NCI-H2196 treated with DMSO at 0.1 percent for 48 hours (cell line): ENCODE data around the gene MARK3.
A peak's percentile ranks its signal among the peaks of the same experiment; 100 is the strongest.

Experiments used
- DNase-seq: peaks from one replicate; lab custom pipeline; 2025; ENCODE audit not compliant: unreplicated experiment; lab: John Stamatoyannopoulos, UW

The MARK3 gene

DNA sequence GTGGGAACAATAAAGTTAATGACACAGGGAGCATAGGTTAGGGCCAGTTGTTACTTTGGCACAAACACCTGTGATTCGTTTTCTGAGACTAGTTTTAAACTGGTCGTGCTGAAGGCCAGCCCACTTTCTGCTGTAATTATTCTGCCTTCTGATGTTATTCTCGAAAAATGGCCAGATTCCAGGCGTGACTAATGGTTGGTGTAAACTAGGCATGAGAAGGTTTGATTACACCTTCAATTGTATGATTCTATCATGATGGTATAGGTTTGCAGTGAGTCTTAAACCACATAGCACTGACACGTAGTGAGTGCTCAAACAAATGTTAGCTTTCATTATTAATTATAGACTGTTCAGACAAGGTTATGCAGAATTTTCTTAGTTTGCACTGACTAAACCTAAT is 98.4 kb downstream of the MARK3 start:
- DNase-seq, result peak; percentile 2

DNA sequence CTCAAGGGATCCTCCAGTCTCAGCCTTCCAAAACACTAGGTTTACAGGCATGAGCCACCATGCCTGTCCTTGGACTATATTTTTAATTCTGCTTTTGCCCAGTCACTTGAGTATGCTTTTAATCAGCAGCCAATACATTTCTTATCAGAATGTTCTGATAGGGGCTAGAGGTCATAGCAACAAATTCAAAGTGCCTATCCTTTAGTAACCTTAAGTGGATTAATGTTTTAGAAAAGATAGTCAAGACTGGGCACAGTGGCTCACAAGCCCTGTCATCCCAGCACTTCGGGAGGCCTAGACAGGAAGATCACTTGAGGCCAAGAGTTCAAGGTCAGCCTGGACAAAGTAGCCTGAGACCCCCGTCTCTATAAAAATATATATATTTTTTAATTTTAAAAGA is 100.3 kb downstream of the MARK3 start:
- no peak for DNase-seq

DNA sequence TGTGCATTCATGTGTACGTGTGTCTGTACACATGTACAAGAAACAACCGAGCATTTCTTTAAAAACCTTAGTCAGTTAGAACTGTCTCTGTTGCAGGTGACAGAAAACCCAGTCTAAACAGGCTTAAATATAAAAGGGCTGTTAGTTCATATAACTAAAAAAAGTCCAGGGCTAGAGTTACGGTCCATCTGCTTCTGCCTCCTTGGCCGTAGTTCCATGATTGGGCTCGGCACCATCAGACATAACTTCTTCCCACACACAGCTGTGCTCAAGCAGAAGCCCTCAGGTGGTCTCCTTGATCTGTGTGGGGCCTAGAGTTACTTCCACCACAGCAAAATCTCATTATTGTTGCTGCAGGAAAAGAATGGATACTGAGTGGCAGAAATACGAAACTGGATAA is 102.9 kb downstream of the MARK3 start:
- DNase-seq, result no peak

DNA sequence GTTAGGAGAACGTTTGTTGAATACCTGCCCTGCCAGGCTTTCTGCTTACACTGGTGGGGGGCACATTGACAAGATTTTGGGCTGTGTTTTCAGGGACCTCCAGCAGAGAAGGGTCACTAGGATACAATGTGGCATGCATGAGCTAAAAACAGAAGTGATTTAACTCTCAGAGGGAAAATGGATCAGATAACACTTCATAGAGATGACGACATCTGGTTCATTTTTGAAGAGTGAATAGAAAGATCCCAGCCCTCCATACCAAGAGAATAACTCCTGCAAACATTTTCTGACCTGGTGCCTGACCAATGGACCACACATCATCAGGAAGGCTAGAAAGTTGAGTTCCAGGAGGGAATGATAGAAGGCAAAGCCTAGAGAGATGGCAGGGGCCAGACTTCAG is 103.7 kb downstream of the MARK3 start:
- no peak for DNase-seq

DNA sequence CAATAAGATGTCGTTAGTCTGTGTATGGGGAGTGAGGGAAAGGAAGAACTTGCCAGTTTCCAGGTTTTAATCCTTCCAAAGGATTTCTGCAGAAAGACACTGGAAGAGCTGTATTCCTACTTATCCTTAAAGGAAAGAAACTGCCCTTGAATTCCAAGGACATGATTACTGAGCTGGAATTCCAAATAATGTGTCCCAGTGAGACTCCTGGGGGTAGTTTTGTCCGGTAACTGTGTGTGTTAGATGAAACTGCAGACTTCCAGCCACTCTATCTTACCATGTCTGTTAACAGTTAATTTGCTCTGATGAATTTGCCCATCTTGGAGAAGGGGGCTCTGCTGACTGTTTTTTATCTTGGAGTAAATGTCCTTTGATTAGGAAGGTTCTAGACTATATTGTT is 104.4 kb downstream of the MARK3 start:
- no peak for DNase-seq

DNA sequence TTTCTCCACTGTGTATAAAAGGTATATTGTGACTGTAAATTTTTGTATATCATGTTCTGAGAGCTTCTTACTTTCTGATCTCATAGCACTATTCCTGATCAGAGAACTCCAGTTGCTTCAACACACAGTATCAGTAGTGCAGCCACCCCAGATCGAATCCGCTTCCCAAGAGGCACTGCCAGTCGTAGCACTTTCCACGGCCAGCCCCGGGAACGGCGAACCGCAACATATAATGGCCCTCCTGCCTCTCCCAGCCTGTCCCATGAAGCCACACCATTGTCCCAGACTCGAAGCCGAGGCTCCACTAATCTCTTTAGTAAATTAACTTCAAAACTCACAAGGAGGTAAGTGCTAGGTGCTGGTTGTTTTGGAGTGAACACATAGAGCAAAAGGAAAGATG is 106.5 kb downstream of the MARK3 start:
- DNase-seq, result no peak

DNA sequence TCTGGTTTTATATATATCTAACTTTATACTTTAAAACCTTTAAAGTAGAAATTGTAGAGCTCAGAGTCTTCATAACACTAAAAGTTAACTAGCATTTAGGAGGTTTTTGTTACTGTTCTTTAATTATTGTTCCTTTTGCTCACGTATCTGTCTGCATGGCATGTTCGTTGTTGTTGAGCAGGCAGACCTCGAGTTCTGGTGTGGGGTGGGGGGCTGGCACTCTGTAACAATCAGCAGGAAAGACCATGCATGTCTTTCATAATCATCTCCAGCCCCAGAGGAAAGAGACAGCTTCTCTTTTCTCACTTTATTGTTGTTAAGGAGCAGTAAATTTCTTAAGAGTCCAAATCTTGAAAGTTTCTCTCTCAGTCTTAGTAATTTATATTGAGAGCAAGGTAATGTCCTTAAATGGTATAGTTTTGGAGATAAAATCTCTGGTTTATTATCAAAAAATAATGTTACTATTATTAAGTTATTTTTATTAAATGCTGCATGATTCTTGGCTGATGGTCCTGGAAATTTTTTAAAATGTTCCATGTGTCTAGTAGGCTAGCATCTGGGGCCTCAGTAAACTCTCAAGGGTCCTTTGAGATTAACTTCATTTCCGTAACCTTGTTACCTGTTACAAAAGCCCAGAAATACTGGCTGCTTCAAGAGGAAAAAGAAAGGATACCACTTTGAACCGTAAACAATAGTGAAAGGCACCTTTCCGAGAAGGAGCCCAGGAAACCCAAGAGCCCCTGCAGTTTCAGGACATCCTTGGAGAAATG is 107.1 kb downstream of the MARK3 start:
- no peak for DNase-seq

DNA sequence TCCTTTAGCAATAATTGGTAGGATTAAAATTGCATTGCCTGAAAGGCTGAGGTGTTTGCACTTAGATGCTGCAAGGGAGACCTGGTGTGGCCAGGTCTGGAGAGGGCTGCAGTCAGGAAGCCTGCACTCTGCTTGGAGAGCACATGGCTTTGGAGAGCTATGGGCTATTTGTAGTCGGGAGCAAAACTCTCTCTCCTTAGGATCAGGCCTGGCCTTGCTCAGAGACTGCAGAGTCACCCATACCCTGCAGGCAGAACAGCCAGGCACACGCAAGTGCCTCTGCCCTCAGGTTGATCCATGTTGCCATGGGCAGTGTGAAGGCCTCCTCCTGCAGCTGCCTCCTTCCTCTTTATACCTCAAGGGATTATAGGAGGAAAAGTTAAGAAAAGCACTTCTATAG is 110.6 kb downstream of the MARK3 start:
- DNase-seq, result no peak

DNA sequence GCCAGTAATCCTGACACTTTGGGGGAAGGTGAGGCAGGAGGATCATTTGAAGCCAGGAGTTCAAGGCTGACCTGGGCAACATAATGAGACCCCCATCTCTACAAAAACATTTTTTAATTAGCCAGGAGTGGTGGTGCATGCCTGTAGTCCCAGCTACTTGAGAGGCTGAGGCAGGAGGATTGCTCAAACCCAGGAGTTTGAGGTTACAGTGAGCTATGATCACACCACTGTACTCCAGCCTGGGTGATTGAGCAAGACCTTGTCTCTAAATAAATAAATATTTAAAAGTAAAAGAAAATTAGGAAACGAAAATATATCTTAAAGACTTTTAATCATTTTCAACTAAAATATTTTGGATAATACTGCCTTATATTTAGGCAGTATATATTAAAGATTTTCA is 111.6 kb downstream of the MARK3 start:
- no peak for DNase-seq

DNA sequence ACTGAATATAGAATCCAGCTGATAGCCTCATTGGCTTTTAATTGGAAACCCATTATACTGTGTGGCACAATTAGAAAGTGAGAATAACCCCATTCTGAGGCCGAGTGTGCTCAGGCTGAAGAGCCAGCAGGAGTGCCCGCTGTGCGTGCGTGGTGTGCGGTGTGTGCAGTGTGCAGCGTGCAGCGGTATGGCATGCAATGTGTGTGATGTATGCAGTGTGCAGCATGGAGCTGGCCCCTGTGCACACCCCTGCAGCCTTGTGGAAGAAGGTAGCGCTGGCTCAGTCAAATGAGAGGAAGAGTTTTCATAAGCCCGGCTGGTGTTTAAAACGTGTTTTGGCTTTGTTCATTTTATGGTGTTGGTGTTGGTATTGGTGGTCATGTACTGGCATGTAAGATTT is 114.5 kb downstream of the MARK3 start:
- DNase-seq, result no peak

DNA sequence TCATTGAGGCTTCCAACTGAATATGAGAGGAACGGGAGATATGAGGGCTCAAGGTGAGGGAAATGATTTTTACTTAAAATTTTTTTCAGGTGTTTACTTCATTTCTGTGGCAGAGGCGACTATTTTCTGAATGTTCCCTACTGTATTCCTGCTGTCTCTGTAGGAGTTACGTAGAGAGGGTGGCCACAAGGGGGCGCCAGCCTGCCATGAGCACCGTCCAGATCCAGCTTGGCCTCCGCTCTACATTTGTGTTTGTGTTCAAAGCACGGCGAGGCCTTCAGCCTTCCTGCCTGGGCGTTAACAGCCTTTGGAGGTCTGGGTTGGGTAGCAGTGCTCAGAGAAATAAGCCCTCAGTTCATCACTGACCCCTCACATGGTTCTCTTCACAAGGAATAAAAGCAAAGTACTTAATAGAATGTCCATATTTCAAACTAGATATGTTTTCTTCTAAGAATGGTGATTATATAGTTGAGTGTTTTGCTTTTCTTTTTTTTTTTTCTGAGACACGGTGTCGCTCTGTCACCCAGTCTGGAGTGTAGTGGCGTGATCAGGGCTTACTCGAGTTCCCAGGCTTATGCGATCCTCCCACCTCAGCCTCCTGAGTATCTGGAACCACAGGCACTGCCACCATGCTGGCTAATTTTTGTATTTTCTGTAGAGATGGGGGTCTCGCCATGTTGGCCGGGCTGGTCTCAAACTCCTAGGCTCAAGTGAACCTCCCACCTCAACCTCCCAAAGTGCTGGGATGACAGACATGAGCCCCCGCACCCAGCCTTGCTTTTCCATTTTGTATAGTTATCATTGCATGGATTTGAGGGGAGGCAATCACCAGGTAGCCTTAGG is 115.2 kb downstream of the MARK3 start:
- peak; percentile 52 for DNase-seq

DNA sequence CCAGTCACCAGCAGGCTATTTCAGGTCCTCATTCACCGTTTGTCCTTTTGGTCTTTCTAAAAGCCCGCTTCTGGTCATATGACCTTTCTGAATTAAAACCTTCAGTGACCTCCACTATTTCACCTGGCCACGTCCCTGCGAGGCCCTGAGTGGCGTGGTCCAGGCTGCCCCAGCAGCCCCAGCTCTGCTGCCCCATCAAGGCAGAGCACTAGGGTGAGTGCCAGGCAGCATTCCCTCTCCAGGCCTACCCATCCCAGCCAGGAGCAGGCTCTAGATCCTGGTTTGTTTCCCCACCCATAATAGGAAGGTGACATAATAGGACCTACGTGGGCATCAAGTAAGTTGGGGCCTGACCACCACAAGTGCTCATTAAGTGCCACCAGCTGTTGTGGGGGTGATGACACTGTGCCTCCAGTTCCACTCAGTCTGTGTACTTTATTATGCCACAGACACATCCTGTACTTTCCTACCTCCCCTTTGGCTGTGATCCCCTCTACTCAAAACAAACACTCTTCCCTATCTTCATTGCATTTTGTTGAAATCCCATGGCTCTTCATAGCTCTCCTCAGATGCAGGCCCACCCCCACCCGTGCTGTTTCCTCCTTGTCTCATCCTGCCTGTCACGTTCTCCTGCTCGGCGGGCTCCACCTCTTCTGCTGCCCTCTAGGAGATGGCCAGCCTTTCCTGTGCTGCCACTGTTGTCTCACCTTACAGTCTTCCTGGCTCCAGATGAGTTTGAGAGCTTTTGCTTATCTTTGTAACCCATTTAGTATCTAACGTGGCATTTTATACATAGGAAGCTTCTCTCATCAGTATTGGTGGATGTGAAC is 116.0 kb downstream of the MARK3 start:
- DNase-seq, result no peak

DNA sequence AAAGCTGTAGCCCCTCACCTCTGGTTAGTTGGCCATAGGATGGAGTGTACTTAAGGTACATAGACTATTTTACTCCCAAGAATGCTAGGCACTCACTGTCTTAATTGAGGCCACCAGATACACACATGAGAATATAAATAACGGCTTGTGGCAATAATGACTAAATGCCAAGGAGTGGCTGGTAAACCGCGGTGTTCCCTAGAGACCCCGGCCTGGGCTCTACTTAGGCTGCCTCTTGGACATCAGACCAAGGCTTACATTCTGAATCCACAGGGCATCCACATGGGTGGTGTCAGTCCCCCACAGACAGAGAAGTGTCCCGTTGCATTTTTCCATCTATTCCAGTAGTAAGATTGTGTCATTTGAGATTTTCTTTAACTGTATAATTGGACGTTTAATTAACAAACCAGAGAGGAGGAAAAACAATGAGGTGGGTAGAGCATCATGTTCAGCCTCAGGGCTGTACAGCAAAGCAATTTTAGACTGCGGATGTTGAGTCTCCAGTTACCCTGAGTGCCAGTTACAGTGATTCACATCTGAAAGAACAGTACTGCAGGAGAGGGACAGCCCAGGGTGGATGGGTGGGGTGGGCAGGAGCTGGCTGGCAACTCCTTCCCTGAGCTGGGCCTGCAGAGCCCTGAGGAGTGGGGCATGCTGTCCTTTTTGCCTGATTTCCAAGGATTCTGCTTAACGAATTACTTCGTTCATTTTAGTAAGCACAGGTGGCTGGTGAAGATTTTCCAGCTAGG is 116.9 kb downstream of the MARK3 start:
- no peak for DNase-seq

DNA sequence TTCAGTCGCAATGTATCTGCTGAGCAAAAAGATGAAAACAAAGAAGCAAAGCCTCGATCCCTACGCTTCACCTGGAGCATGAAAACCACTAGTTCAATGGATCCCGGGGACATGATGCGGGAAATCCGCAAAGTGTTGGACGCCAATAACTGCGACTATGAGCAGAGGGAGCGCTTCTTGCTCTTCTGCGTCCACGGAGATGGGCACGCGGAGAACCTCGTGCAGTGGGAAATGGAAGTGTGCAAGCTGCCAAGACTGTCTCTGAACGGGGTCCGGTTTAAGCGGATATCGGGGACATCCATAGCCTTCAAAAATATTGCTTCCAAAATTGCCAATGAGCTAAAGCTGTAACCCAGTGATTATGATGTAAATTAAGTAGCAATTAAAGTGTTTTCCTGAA is 117.7 kb downstream of the MARK3 start:
- no peak for DNase-seq

DNA sequence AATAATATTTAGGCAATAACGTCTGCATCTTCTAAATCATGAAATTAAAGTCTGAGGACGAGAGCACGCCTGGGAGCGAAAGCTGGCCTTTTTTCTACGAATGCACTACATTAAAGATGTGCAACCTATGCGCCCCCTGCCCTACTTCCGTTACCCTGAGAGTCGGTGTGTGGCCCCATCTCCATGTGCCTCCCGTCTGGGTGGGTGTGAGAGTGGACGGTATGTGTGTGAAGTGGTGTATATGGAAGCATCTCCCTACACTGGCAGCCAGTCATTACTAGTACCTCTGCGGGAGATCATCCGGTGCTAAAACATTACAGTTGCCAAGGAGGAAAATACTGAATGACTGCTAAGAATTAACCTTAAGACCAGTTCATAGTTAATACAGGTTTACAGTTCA is 118.1 kb downstream of the MARK3 start:
- DNase-seq, result no peak

DNA sequence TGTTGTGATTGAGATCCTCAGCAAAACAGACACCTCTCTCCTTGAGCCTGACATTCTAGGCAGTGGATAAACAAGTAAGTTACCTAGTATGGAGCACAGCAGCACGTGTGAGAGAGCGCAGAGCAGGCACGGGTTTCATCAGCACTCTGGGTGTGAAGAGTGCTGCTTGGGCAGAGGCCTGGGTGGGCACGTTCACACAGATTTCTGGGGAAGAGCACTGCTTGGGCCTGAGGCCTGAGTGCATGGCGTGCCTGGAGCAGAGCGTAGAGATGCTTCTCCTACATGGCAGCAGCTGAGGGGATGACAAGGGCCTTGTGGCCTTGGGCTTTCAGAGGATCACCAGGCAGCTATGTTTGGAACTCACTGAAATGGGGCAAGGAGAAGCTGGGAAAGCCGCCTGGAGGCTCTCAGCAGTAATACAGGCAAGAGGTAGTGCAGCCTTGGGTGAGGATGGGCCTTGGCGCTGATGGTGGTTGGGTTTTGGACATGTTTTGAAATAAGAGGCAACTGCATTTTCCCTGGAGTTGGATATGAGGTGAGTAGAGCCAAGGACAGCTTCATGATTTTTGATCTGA is 119.9 kb downstream of the MARK3 start:
- DNase-seq, result no peak

DNA sequence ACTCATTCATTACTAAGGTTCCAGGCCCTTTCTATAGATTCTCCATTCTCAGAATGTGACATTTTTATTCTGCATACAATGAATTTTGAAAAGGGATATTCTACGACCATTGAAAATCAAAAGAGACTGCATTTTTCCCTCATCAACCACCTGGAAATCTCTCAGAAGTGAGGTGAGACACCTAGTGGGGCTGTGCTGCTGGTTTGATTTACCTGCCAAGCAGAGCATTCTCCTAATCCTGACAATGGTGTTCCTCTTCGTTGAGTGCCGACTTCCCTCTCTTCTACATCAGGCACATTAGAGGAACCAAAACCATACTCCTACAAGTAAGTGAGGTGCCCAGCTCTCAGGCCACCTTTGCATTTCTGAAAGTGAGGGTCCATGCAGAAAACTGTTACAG is 122.5 kb downstream of the MARK3 start:
- DNase-seq, result no peak

DNA sequence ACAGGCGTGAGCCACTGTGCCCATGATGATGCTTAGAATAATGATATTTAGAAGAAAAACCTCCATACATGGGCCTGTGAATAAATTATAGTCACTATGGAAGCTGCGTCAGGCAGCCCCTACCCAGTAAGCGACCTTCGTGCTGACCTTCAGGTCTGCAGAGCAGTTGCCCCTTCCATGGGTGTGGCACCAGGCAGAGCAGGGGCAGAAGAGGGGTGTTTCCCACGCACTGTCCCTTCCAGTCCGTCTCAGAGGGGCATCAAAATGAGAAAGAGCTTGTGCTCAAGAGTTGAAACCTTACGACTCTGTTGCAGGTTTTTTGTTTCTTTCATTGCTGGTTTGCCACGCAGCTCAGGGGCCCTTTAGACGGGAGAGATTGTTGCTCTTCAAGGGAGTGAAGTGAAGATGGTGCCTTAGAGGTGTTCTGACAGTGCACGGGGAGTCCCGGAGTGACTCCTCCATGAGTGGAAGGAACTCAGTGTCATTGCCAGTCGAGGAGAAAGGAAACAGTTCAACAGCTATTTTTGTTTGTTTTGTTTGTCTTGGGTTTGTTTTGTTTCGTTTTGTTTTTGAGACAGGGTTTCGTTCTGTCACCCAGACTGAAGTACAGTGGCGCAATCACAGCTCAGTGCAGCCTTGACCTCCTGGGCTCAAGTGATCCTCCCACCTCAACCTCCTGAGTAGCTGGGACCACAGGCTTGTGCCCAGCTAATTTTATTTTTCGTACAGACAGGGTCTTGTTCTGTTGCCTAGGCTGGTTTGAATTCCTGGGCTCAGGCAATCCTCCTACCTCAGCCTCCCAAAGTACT is 123.5 kb downstream of the MARK3 start:
- DNase-seq, result no peak

DNA sequence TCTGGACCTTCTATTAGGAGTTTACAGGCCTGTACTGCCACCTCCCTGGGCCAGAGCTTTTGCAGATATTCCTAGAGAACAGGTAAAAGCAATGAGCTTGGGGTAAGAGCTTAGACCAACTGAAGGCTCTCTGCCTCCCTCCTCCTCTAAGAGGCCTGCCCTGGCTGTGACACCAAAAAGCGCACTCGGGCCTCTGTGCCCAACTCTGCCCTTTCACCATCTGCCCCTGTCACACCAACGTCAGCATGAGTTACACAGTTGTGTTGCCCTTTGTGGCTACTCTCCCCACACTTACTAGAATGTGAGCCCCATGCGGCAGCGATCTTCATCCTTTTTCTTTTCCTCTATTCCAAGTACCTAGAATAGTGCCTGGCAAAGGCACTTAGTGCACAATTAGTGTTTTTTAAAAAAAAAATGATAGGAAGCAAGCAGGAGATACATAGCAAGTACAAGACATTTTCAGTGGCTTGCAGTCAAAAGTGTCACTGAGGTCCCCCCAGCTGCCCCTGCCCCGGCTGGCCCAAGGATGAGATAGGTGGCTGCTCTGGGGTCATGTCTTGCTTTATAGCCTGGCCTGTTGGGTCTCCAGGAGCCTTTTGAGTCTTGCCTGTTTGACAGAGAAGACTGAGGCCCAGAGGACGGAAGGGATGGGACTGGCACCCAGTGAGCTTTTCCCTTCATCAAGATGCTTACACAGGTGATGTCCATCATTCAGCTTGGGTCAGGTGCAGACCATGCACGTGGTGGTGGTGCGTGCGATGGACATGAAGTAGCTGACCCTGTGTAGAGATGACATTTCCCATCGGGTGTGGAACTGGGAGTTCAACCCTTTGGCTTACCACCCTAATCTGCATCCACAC is 124.9 kb downstream of the MARK3 start:
- DNase-seq, result no peak
